Lung microvascular endothelial cell (primary cell): Measurements from ENCODE around the gene PIEZO1. TPM values are rescaled to one million over a fixed set of nuclear protein-coding genes. Genes with fewer than 3 reads are reported as not detected.

Experiments used
- DNase-seq, 2 donors: peaks; one replicate each; pipeline versions ENCODE4 v3.0.0 to v3.0.0-alpha.2; 2010; ENCODE audit warnings: low read depth in 2 of 2
- total RNA-seq: library from RNA; depleted of rRNA; stranded (reverse); fragments of >200 nt; gene quantifications from 2 replicates; pipeline ENCODE4 v1.2.1, GENCODE V29; 2014

Gene PIEZO1
- total RNA-seq, 1 donor from 2014 or later = 460 TPM

GRCh38 chr16:88721815-88722755, 62.9 kb downstream of the PIEZO1 start:
- DNase-seq = no peak

GRCh38 chr16:88721236-88721635, 63.8 kb downstream of the PIEZO1 start:
- no peak for DNase-seq

- DNase-seq = no peak
Observed at GRCh38 chr16:88720396-88720970, 64.5 kb downstream of the PIEZO1 start.

GRCh38 chr16:88719933-88720296, 65.1 kb downstream of the PIEZO1 start:
- no peak for DNase-seq

GRCh38 chr16:88719267-88719932, 65.6 kb downstream of the PIEZO1 start:
- DNase-seq = no peak

- peak in 1 of 2 donors; percentile 52 for DNase-seq
Observed at GRCh38 chr16:88718178-88718577, 66.8 kb downstream of the PIEZO1 start.

- DNase-seq = no peak
Observed at GRCh38 chr16:88716601-88717001, 68.4 kb downstream of the PIEZO1 start.

- no peak for DNase-seq
Observed at GRCh38 chr16:88716201-88716600, 68.8 kb downstream of the PIEZO1 start.

- no peak for DNase-seq
Observed at GRCh38 chr16:88715312-88716190, 69.5 kb downstream of the PIEZO1 start.

- no peak for DNase-seq
Observed at GRCh38 chr16:88714420-88715302, 70.4 kb downstream of the PIEZO1 start.

- peak in 1 of 2 donors; percentile 29 for DNase-seq
Observed at GRCh38 chr16:88713568-88714419, 71.2 kb downstream of the PIEZO1 start.

- DNase-seq = no peak
Observed at GRCh38 chr16:88713054-88713453, 72.0 kb downstream of the PIEZO1 start.

GRCh38 chr16:88712362-88712979, 72.5 kb downstream of the PIEZO1 start:
- DNase-seq = no peak

- no peak for DNase-seq
Observed at GRCh38 chr16:88711750-88712340, 73.2 kb downstream of the PIEZO1 start.

- no peak for DNase-seq
Observed at GRCh38 chr16:88710556-88710955, 74.5 kb downstream of the PIEZO1 start.

- DNase-seq = peak in 1 of 2 donors; percentile 39
Observed at GRCh38 chr16:88706965-88707826, 77.8 kb downstream of the PIEZO1 start.

- DNase-seq = peak; percentile 92 to 95
Observed at GRCh38 chr16:88706229-88706964, 78.6 kb downstream of the PIEZO1 start, which contains the start of the genes CTU2 and RNF166. Gene CTU2, plus strand, starts transcription at chr16:88706503. Its CDS starts 28 bp downstream, at chr16:88706531. Gene RNF166, minus strand, starts transcription at chr16:88706408. Its CDS starts 83 bp downstream, at chr16:88706325.
